SU-DHL-6 (cell line): ENCODE measurements around the gene TSPAN13.

Experiments
- CTCF ChIP-seq: fragments of 200-600 bp; sonication (generic); IDR thresholded peaks from one replicate; pipeline ENCODE4 v1.5.1; 2017; ENCODE audit warnings: antibody characterized with exemption, mild to moderate bottlenecking, low read length, moderate library complexity; ENCODE audit not compliant: insufficient read depth, poor library complexity, severe bottlenecking
- EZH2phosphoT487 ChIP-seq: fragments of 200-600 bp; sonication (generic), shearing (Covaris generic); conservative IDR thresholded peaks from 2 replicates; pipeline ENCODE4 v1.6.1; 2018; ENCODE audit warnings: mild to moderate bottlenecking, antibody characterized with exemption, low read length, moderate library complexity, mixed read lengths

GRCh38 chr7:16780596-16780995 is 27.0 kb downstream of the TSPAN13 start:
- TF ChIP-seq CTCF (no peak), EZH2phosphoT487 (no peak)
